Muscle of arm (tissue), 12 donors: Measurements from ENCODE around the gene TRNP1. TPM values are rescaled to one million over a fixed set of nuclear protein-coding genes. Genes with fewer than 3 reads are reported as not detected.

Experiments
- DNase-seq: peaks from one replicate; pipeline ENCODE4 v3.0.0-alpha.2; 2013
- polyA plus RNA-seq, 12 donors: library from polyadenylated mRNA; unstranded; fragments of 120-200 nt; gene quantifications; one replicate each; pipeline ENCODE4 v1.2.1, GENCODE V29; 2013; ENCODE audit not compliant: insufficient read length in 12 of 12

The TRNP1 gene
- polyA plus RNA-seq, 12 donors = 0.62 to 5.3 (median 1.6) TPM; not detected in 2

DNA sequence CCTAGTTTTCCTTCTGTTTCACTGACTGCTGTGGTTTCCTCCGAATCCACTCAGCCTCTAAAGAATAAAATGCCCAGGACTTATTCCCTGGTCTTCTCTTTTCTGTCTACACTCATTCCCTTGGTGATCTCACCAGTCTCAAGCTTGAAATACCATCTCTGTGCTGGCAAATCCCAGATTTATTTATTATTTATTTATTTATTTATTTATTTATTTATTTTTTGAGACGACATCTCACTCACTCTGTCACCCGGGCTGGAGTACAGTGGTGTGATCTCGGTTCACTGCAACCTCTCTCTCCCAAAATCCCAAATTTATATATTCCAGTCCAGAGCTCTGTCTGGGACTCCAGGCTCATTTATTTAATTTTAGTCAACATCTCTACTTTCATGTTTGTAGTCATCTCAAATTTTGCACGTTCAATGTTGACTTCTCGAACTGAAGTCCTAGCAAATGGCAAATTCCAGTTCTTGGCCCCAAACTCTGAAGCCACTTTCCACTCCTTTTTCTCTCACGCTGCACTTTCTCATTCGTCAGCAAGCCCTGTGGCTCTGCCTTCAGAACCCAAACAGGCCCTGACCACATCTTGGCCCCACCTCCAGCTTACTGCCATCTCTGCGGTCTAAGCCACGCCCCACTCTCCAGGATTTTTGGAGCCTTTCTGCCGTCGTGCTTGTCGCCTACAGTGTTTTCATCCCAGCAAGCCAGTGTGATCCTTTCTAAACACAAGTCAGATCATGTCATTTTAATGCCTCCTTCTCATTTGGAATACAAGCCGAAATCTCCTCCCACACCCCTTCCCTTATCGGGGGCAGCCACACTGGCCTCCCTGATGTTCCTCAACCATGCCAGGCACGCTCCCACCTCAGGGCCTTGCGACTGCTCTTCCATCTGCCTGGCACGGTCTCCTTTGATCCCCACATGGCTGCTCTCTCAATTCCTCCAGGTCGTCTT, 33.4 kb downstream of the TRNP1 start:
- no peak for DNase-seq

DNA sequence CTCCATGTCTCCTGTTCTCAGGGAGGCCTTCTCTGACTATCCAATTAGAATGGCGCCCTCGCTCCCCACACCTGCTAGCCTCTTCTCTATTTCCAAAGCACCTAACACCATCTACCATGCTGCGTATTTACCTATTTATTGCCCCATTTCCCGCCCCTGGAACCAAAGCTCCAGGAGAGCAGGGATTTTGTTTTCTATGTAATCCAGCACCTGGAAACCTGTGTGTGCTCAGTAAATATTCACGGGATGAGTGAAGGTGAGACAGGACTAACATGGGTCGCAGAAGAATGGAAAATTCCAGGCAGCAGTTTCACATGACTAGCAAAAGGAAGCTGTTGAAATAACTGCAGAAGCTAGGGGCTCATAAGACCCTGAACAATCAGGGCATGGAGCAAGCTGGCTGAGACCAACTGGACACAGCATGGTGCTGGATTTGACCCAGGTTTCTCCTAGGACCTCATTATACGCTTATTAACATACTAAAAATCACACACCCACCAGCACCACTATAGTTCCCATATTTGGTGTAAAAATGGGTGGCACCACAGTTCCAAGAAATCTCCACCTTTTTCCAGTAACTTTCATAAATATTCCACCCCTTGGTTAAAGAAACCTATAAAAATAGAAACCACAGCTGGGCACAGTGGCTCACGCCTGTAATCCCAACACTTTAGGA, 34.2 kb downstream of the TRNP1 start:
- DNase-seq = no peak

DNA sequence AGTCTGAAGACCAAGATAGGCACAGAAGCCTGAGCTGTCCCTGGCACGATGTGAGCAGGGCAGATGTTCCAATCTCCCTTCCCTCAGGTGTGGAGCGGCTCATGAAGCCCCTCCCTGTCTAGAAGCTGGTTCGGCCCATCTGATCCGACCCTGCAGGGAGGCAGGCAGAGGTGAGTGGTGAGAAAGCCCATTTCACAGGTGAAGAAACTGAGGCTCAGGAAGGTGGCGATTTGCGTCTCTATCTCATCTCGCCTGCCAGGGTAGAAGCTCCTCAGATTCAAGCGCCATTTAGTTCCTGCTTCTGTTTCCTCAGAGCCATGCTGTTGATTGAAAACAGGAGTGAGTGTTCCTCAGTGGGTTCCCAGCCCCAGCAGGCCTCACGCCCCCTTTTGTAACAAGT, 36.0 kb downstream of the TRNP1 start:
- no peak for DNase-seq

GRCh38 chr1:27031235-27032118, 38.0 kb downstream of the TRNP1 start:
- DNase-seq = no peak

- DNase-seq = no peak
Measured at GRCh38 chr1:27032119-27032461, 38.6 kb downstream of the TRNP1 start.

DNA sequence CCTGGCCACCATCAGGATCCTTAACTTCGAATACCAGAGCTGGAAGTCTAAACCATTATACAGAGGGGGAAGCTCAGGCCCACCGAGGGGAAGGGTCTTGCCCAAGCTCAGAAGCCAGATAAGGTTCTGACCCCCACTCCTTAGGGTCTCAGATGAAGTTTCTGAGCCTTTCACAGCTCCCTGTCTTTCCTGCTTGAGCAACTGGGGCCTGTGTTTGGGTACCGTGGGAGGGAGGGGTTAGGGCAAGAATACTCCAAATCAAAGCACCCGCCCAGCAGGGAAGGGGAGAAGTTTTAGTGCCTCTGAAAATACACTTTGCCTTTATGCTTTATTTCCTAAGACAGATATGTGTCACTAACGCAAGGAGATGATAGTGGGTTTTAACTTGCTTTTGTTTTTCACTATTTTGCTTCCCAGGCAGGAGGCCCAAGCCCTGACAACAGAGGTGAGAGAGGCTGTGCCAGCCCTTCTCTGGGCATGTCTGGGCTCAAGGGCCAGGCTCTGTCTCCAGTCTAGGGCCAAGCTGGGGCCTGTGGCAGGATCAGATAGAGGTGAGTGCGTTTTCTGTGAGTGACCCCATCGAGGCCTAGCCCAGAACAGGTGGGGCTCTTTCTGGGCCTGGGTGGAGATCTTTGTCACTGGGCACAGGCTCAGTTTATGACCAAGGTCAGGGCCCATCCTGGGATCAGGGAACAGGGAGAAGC, 39.7 kb downstream of the TRNP1 start:
- no peak for DNase-seq

DNA sequence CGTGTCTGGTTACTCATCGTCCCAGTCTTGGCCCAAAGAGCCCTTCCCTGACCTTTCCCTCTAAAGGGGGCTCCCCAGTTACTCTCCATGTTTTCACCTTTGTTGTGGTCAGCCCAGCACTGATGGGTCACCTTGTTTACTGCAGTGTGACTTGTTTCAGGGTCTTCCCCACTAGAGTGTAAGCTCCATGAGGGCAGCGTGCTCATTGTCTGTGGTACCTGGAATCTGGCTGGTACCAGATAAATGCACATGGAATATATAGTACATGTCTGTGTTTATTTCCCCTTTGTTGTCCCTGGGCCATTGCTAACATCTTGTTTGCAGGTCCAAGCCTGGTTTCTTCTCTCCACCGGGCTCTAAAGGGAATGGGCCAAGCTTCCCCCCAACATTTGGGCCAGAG, 41.9 kb downstream of the TRNP1 start:
- DNase-seq = no peak

GRCh38 chr1:27036718-27037117, 43.2 kb downstream of the TRNP1 start:
- no peak for DNase-seq

DNA sequence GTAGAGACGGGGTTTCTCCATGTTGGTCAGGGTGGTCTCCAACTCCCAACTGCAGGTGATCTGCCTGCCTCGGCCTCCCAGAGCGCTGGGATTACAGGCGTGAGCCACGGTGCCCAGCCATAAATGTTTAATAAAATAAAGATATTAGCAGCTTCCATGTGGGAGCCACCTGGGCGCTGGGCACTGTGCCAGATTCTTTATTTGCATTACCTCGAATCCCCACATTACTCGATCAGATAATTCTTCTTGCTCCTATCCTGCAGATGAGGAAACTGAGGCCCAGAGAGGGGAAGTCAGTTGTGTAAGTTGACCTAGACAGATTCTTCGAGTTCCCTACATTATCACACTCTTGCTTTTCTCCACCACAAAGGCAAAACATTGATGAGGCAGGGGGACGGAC, 44.0 kb downstream of the TRNP1 start:
- no peak for DNase-seq

- DNase-seq = no peak
Measured at GRCh38 chr1:27038020-27038419, 44.5 kb downstream of the TRNP1 start.

DNA sequence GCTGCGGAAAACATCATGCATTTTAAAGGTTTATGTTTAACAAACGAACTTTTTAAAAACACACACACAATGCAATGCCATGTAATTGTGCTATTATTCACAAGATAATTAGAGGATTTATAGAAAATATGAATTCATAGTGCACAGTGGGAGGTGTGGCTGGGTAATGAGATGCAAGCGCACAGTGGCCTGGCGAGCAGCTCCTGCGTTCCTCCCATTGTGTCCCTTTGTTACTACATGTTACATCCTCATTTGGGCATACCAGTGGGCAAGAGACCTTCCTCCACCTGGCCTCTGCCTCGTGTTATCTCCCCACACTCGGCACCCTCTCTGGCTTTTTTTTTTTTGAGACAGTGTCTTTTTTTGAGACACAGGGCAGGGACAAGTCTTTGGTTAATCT, 49.2 kb downstream of the TRNP1 start:
- DNase-seq = no peak

GRCh38 chr1:27044613-27045151, 51.2 kb downstream of the TRNP1 start:
- DNase-seq = peak; percentile 89

- peak; percentile 76 for DNase-seq
Measured at GRCh38 chr1:27045973-27046558, 52.6 kb downstream of the TRNP1 start.

GRCh38 chr1:27047914-27048313, 54.4 kb downstream of the TRNP1 start:
- no peak for DNase-seq

GRCh38 chr1:27049100-27049499, 55.6 kb downstream of the TRNP1 start:
- no peak for DNase-seq

DNA sequence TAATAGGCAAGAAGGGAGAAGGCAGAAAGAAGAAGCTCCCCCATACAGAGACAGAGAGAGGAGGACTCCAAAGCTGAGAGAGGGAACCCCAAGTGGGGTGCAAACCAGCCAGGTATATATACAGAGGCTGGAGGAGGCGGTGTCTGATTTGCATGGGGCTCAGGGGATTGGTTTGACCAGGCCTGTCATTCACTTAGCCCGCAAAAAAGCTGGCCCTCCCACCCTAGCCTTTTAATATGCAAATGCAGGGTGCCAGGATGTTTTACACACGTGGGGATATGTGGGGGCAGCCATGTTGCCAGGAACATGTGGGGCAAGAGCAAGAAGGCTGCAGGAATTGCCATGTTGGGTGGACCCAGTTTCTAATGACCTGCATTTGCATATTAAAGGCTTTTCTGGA, 56.1 kb downstream of the TRNP1 start:
- DNase-seq = no peak
